ENCODE results near the gene YBX1.
A peak's percentile ranks its signal among the peaks of the same experiment; 100 is the strongest.
"Not testable (repeated sequence)": the region's sequence is repeated elsewhere in the genome, so short reads cannot be mapped to it uniquely, and the experiment has no call there.

YBX1 gene

DNA sequence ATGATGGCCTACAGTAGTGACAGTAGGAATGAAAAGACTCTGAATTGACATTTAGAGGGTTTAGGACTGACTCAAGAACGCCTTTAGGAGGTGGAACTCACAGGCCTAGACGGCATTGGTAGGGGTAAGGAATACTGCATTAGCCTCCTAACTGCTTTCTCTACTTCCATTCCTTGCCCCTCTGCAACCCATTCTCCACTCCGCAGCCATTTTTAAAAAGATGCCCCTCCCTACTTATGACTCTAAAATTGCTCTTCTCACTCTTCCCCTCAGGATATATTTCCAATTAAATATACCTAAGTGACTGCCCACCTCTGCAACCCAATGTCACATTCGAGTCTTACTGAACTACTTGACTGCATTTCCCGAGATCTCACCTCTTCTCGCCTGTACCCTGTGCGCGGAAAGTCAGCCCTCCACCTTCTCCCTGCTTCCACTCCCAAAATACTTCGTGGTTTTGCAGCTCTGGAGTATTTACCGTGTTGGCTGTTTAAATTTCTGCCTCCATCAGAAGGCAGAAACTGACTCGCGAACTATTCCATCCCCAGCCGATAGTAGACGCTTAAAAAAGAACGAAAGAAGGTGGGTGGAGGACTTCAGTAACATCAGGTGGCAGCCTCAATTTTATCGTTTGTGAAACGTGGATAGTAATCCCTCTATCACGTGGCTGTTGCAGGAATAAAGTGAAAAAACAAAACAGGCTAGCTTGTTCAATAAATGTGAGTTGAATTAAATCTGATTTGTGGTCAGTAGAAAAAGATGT lies 1.1 kb upstream of the YBX1 start:
- H3F3A ChIP-seq (ENCODE audit: insufficient read depth, low read length): peaks cover 9% of the 10 kb centered on the region; the same call in 1 of the 2 replicates
- H3K4me1 ChIP-seq (ENCODE audit: low read length): peaks cover 23% of the 10 kb centered on the region
- TF ChIP-seq EZH2 (optimal IDR thresholded peaks at IDR 0.05; ENCODE audit: low read depth, low read length) (no peak), EZH2phosphoT487 (IDR thresholded peaks at IDR 0.05; ENCODE audit: low read length) (no peak)
- TF ChIP-seq, protein P1, sequence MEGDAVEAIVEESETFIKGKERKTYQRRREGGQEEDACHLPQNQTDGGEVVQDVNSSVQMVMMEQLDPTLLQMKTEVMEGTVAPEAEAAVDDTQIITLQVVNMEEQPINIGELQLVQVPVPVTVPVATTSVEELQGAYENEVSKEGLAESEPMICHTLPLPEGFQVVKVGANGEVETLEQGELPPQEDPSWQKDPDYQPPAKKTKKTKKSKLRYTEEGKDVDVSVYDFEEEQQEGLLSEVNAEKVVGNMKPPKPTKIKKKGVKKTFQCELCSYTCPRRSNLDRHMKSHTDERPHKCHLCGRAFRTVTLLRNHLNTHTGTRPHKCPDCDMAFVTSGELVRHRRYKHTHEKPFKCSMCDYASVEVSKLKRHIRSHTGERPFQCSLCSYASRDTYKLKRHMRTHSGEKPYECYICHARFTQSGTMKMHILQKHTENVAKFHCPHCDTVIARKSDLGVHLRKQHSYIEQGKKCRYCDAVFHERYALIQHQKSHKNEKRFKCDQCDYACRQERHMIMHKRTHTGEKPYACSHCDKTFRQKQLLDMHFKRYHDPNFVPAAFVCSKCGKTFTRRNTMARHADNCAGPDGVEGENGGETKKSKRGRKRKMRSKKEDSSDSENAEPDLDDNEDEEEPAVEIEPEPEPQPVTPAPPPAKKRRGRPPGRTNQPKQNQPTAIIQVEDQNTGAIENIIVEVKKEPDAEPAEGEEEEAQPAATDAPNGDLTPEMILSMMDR (IDR thresholded peaks at IDR 0.05; ENCODE audit: low read length): peak; percentile 10; the same call in 1 of the 2 replicates
- peak overlapping the region; percentile 87 for H2AFZ ChIP-seq (ENCODE audit: low read length)
- H3K9ac ChIP-seq (ENCODE audit: low read length): peak overlapping the region; percentile 98
- H3K27ac ChIP-seq (ENCODE audit: low read length): peak overlapping the region; percentile 87
- H3K27me3 ChIP-seq (replicated peaks; ENCODE audit: insufficient read depth, low read length): no peaks in the 10 kb centered on the region
- peak overlapping the region; percentile 93 for H3K4me3 ChIP-seq (ENCODE audit: low read length)
- no peaks in the 10 kb centered on the region for H3K9me2 ChIP-seq (replicated peaks; ENCODE audit: insufficient read depth, low read length)
- peak; percentile 53 for DNase-seq
- no peaks in the 10 kb centered on the region for H3K9me3 ChIP-seq (replicated peaks; ENCODE audit: insufficient read depth, low read length)
- peak overlapping the region; percentile 94 for H3K4me2 ChIP-seq (ENCODE audit: low read depth, low read length)
- H3K79me2 ChIP-seq (ENCODE audit: low read length): peaks cover 48% of the 10 kb centered on the region
- H3K36me3 ChIP-seq (replicated peaks; ENCODE audit: insufficient read depth, low read length): peaks cover 5% of the 10 kb centered on the region; the same call in 1 of the 2 replicates
- H4K20me1 ChIP-seq (ENCODE audit: insufficient read depth, low read length): peaks cover 28% of the 10 kb centered on the region

DNA sequence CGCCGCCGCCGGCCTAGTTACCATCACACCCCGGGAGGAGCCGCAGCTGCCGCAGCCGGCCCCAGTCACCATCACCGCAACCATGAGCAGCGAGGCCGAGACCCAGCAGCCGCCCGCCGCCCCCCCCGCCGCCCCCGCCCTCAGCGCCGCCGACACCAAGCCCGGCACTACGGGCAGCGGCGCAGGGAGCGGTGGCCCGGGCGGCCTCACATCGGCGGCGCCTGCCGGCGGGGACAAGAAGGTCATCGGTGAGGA lies 193 bp downstream of the YBX1 start:
- not testable (repeated sequence) for H3K36me3 ChIP-seq (replicated peaks; ENCODE audit: insufficient read depth, low read length); DNase-seq; H3K27me3 ChIP-seq (replicated peaks; ENCODE audit: insufficient read depth, low read length); H3K4me2 ChIP-seq (ENCODE audit: low read depth, low read length); H3K9me2 ChIP-seq (replicated peaks; ENCODE audit: insufficient read depth, low read length); H3K9me3 ChIP-seq (replicated peaks; ENCODE audit: insufficient read depth, low read length); H3F3A ChIP-seq (ENCODE audit: insufficient read depth, low read length); H2AFZ ChIP-seq (ENCODE audit: low read length)
- Histone ChIP-seq H3K27ac (ENCODE audit: low read length) (peak overlapping the region; percentile 87; the same call in 1 of the 2 replicates), H3K9ac (ENCODE audit: low read length) (peak overlapping the region; percentile 98; the same call in 1 of the 2 replicates), H4K20me1 (ENCODE audit: insufficient read depth, low read length) (peaks cover 41% of the 10 kb centered on the region), H3K4me1 (ENCODE audit: low read length) (peaks cover 23% of the 10 kb centered on the region), H3K4me3 (ENCODE audit: low read length) (peak overlapping the region; percentile 93; the same call in 1 of the 2 replicates), H3K79me2 (ENCODE audit: low read length) (peaks cover 61% of the 10 kb centered on the region)

DNA sequence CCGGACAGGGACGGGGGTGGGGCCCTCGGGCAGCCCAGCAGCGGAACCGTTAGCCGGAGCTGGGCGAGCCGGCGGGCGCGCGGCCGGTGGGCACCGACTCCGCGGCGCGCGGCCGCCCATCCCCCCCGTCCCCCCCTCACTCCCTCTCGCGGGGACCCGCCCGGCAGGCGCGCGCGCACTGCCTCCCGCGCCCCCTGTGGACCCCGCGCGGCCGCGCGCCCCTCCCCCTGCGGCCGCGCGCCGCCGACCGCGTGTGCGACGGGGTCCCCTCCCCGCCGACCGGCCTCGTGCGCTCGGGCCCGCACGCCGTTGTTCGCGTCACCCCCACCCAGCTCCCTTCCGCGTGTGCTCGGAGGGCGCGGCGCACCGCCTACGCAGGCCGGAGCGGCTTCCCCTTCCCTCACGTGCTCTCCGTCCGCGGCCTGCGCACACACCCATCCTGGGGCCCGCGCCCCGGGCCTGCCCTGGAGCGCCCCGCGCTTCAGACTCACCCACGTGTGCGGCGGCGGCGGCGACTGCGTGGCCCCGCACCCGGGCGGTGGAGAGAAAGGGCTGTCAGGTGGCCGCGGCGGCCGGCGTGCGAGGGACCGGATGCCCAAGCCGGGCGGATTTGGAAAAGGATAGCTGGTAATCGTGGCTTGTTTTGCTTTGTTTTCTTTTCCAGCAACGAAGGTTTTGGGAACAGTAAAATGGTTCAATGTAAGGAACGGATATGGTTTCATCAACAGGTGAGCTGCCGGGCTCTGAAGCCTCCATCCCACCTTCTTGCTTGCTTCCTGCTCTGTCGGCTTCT lies 717 bp downstream of the YBX1 start:
- Histone ChIP-seq H4K20me1 (ENCODE audit: insufficient read depth, low read length) (peaks cover 46% of the 10 kb centered on the region), H3K36me3 (replicated peaks; ENCODE audit: insufficient read depth, low read length) (peaks cover 5% of the 10 kb centered on the region; the same call in 1 of the 2 replicates), H3K27me3 (replicated peaks; ENCODE audit: insufficient read depth, low read length) (no peaks in the 10 kb centered on the region), H3K27ac (ENCODE audit: low read length) (peak overlapping the region; percentile 87; the same call in 1 of the 2 replicates), H3K9ac (ENCODE audit: low read length) (peak overlapping the region; percentile 82), H3K4me2 (ENCODE audit: low read depth, low read length) (peak overlapping the region; percentile 90), H3K79me2 (ENCODE audit: low read length) (peaks cover 66% of the 10 kb centered on the region), H3F3A (ENCODE audit: insufficient read depth, low read length) (peaks cover 9% of the 10 kb centered on the region; the same call in 1 of the 2 replicates), H3K4me3 (ENCODE audit: low read length) (peak overlapping the region; percentile 93), H2AFZ (ENCODE audit: low read length) (no peak overlapping the region), H3K9me2 (replicated peaks; ENCODE audit: insufficient read depth, low read length) (no peaks in the 10 kb centered on the region), H3K4me1 (ENCODE audit: low read length) (peaks cover 23% of the 10 kb centered on the region), H3K9me3 (replicated peaks; ENCODE audit: insufficient read depth, low read length) (no peaks in the 10 kb centered on the region)
- DNase-seq: peak; percentile 74
- TF ChIP-seq, protein P1 (IDR thresholded peaks at IDR 0.05; ENCODE audit: low read length): no peak
- TF ChIP-seq EZH2phosphoT487 (IDR thresholded peaks at IDR 0.05; ENCODE audit: low read length) (no peak), EZH2 (optimal IDR thresholded peaks at IDR 0.05; ENCODE audit: low read depth, low read length) (no peak)

All from MM.1S (cell line).